H9 (cell line): Measurements from ENCODE around the gene KRTCAP2. TPM values are rescaled to one million over a fixed set of nuclear protein-coding genes. Genes with fewer than 3 reads are reported as not detected.

Experiments used
- DNase-seq: peaks from one replicate; pipeline ENCODE4 v3.0.0-alpha.2; 2017
- H2AFZ ChIP-seq: one replicate; pipeline ENCODE4 v1.6.1; 2013; ENCODE audit warnings: mild to moderate bottlenecking, low read length, control low read depth, moderate library complexity
- H2AK5ac ChIP-seq: 2 replicates; pipeline ENCODE4 v1.6.1; 2013; ENCODE audit warnings: low read length, control low read depth, mixed read lengths; ENCODE audit not compliant: insufficient read length
- H2BK120ac ChIP-seq: one replicate; pipeline ENCODE4 v1.6.1; 2013; ENCODE audit warnings: low read depth, mild to moderate bottlenecking, low read length, control low read depth, inconsistent platforms; ENCODE audit not compliant: poor library complexity, severe bottlenecking
- H2BK12ac ChIP-seq: 2 replicates; pipeline ENCODE4 v1.6.1; 2013; ENCODE audit warnings: low read length, control low read depth, mixed read lengths, low read depth; ENCODE audit not compliant: insufficient read length
- H2BK15ac ChIP-seq: 2 replicates; pipeline ENCODE4 v1.6.1; 2013; ENCODE audit warnings: low read depth, low read length, control low read depth
- H2BK20ac ChIP-seq: one replicate; pipeline ENCODE4 v1.6.1; 2013; ENCODE audit warnings: low read depth, mild to moderate bottlenecking, low read length, control low read depth, inconsistent platforms; ENCODE audit not compliant: poor library complexity, severe bottlenecking
- H2BK5ac ChIP-seq: 2 replicates; pipeline ENCODE4 v1.6.1; 2013; ENCODE audit warnings: low read length, control low read depth, mixed read lengths; ENCODE audit not compliant: insufficient read length
- H3K14ac ChIP-seq: 2 replicates; pipeline ENCODE4 v1.6.1; 2013; ENCODE audit warnings: low read length, control low read depth; ENCODE audit not compliant: insufficient read depth
- H3K18ac ChIP-seq: 2 replicates; pipeline ENCODE4 v1.6.1; 2013; ENCODE audit warnings: low read depth, mild to moderate bottlenecking, mixed read lengths, low read length, control low read depth; ENCODE audit not compliant: insufficient read length
- H3K23ac ChIP-seq: 2 replicates; pipeline ENCODE4 v1.6.1; 2013; ENCODE audit warnings: low read length, control low read depth, mixed read lengths, low read depth; ENCODE audit not compliant: insufficient read length
- H3K23me2 ChIP-seq: 2 replicates; pipeline ENCODE4 v1.6.1; 2013; ENCODE audit warnings: low read depth, mild to moderate bottlenecking, mixed read lengths, low read length, control low read depth; ENCODE audit not compliant: insufficient read length, poor library complexity, severe bottlenecking
- H3K27ac ChIP-seq: 2 replicates; pipeline ENCODE4 v1.5.1; 2013; ENCODE audit warnings: low read length, control low read depth, mixed read lengths, low read depth; ENCODE audit not compliant: insufficient read length
- H3K27me3 ChIP-seq: 2 replicates; pipeline ENCODE4 v1.6.1; 2013; ENCODE audit warnings: low read length, control low read depth, inconsistent platforms; ENCODE audit not compliant: insufficient read depth
- H3K4ac ChIP-seq: 2 replicates; pipeline ENCODE4 v1.6.1; 2013; ENCODE audit warnings: low read depth, mild to moderate bottlenecking, control low read depth, inconsistent platforms, low read length, moderate library complexity
- H3K4me1 ChIP-seq: 2 replicates; pipeline ENCODE4 v1.6.1; 2013; ENCODE audit warnings: low read length, control low read depth, inconsistent platforms; ENCODE audit not compliant: insufficient read depth
- H3K4me2 ChIP-seq: 2 replicates; pipeline ENCODE4 v1.6.1; 2013; ENCODE audit warnings: low read length, control low read depth, mixed read lengths; ENCODE audit not compliant: insufficient read length, insufficient read depth
- H3K56ac ChIP-seq: 2 replicates; pipeline ENCODE4 v1.6.1; 2013; ENCODE audit warnings: low read depth, mild to moderate bottlenecking, mixed read lengths, low read length, control low read depth; ENCODE audit not compliant: insufficient read length
- H3K79me1 ChIP-seq: 2 replicates; pipeline ENCODE4 v1.6.1; 2013; ENCODE audit warnings: low read depth, mild to moderate bottlenecking, moderate library complexity, low read length, control low read depth, inconsistent platforms; ENCODE audit not compliant: insufficient read depth, poor library complexity, severe bottlenecking
- H3K79me2 ChIP-seq: 2 replicates; pipeline ENCODE4 v1.6.1; 2013; ENCODE audit warnings: low read length, control low read depth, inconsistent platforms; ENCODE audit not compliant: insufficient read depth
- H3K9ac ChIP-seq: 2 replicates; pipeline ENCODE4 v1.6.1; 2013; ENCODE audit warnings: low read length, control low read depth, mixed read lengths; ENCODE audit not compliant: insufficient read length; ENCODE audit errors: extremely low read depth
- H3K9me3 ChIP-seq: one replicate; pipeline ENCODE4 v1.6.1; 2013; ENCODE audit warnings: low read depth, low read length, inconsistent platforms; ENCODE audit not compliant: control insufficient read depth
- H3T11ph ChIP-seq: one replicate; pipeline ENCODE4 v1.6.1; 2013; ENCODE audit warnings: mild to moderate bottlenecking, low read length, control low read depth, inconsistent platforms
- H4K20me1 ChIP-seq: one replicate; pipeline ENCODE4 v1.6.1; 2013; ENCODE audit not compliant: control insufficient read depth, insufficient read length, insufficient read depth
- H4K5ac ChIP-seq: 2 replicates; pipeline ENCODE4 v1.6.1; 2013; ENCODE audit warnings: low read depth, mild to moderate bottlenecking, mixed read lengths, low read length, control low read depth; ENCODE audit not compliant: insufficient read length
- H4K8ac ChIP-seq: replicated peaks from 2 replicates; pipeline ENCODE4 v1.6.1; 2013; ENCODE audit warnings: low read length, control low read depth, mixed read lengths, low read depth; ENCODE audit not compliant: insufficient read length
- H4K91ac ChIP-seq: 2 replicates; pipeline ENCODE4 v1.6.1; 2013; ENCODE audit warnings: low read depth, mild to moderate bottlenecking, moderate library complexity, mixed read lengths, low read length, control low read depth; ENCODE audit not compliant: insufficient read length
- H3K27ac Mint-ChIP-seq, 3 experiments: 2 replicates in 2 of 3; 3 replicates in 1 of 3; pipeline ENCODE4 v1.8.0; 2020 to 2021; ENCODE audit warnings: mixed read lengths in 3 of 3, mild to moderate bottlenecking in 1 of 3, moderate library complexity in 1 of 3
- H3K27me3 Mint-ChIP-seq: 2 replicates; pipeline ENCODE4 v1.8.0; 2021; ENCODE audit warnings: low read depth, mild to moderate bottlenecking, moderate library complexity, mixed read lengths
- H3K36me3 Mint-ChIP-seq, 3 experiments: 2 replicates in 2 of 3; 3 replicates in 1 of 3; pipeline ENCODE4 v1.8.0; 2020 to 2021; ENCODE audit warnings: low read depth in 3 of 3, mixed read lengths in 3 of 3; ENCODE audit not compliant: insufficient read depth in 1 of 3
- H3K4me1 Mint-ChIP-seq, 2 experiments: 2 replicates each; pipeline ENCODE4 v1.8.0; 2020; ENCODE audit warnings: mixed read lengths in 2 of 2
- H3K4me3 Mint-ChIP-seq, 2 experiments: 2 replicates in 1 of 2; 3 replicates in 1 of 2; pipeline ENCODE4 v1.8.0; 2020 to 2021; ENCODE audit warnings: mild to moderate bottlenecking in 2 of 2, mixed read lengths in 2 of 2, moderate library complexity in 1 of 2
- H3K9me3 Mint-ChIP-seq, 2 experiments: 2 replicates in 1 of 2; 3 replicates in 1 of 2; pipeline ENCODE4 v1.8.0; 2020; ENCODE audit warnings: mild to moderate bottlenecking in 2 of 2, mixed read lengths in 2 of 2, moderate library complexity in 1 of 2
- CTCF ChIP-seq: fragments of 200-600 bp; sonication (generic); conservative IDR thresholded peaks from 3 replicates; pipeline ENCODE4 v1.8.0; 2021; ENCODE audit warnings: antibody characterized with exemption, mild to moderate bottlenecking
- WGBS: extraction: QIAGEN DNeasy Blood & Tissue Kit; methylation state at CpG from one replicate; pipeline ENCODE4 v1.1.7; 2013; ENCODE audit warnings: missing lambda C conversion rate, low lambda C conversion rate, mixed read lengths; ENCODE audit not compliant: insufficient read length; ENCODE audit errors: extremely low coverage; 5-methylcytosine and 5-hydroxymethylcytosine counted together
- total RNA-seq: library from RNA; stranded (reverse); gene quantifications from 2 replicates; pipeline ENCODE4 v1.2.1, GENCODE V29; 2021

The KRTCAP2 gene
- total RNA-seq, 1 experiment from 2014 or later, result 149 TPM

DNA sequence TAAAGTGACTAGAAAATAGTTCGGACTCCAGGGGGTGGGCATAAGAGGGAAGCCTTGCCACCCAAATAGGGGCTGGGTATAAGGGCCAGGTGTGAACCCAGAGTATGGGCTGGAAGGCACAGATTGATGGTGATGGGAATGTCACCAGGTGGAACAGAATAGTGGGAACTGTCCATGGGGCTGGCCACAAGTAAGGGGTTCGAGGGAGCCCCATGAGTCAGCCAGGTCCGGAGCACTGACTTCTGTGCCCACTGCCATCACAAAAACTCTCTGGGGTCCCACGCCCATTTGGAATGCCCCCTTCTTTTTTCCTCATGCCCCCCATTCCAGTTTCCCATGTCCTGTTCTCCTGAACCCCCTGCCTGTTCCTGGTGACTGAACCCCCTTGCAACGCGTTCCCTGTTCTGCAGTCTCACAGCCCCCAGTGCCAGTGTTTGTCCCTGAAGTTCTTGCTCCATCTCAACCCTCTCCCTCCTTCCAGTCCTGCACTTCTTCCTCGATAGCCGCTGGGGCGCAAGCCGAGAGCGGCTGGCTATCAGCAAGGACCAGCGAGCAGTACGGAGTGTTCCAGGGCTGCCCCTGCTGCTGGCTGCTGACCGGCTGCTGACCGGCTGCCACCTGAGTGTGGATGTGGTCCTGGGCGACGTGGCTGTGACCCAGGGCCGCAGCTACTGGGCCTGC lies 8.4 kb upstream of the KRTCAP2 start:
- Histone ChIP-seq H2AFZ (no peak overlapping the region), H3K4ac (no peak overlapping the region), H3K27me3 (no peaks in the 10 kb centered on the region), H2BK120ac (no peak overlapping the region), H3T11ph (no peak overlapping the region), H4K5ac (no peak overlapping the region), H3K27ac (no peak overlapping the region), H3K23ac (no peak overlapping the region), H3K4me1 (peaks cover under 1% of the 10 kb centered on the region), H2BK12ac (no peak overlapping the region), H3K23me2 (no peaks in the 10 kb centered on the region), H4K8ac (no peak overlapping the region), H4K91ac (no peak overlapping the region), H2BK5ac (no peak overlapping the region), H3K4me2 (no peak overlapping the region), H2BK20ac (no peak overlapping the region), H3K79me1 (no peaks in the 10 kb centered on the region), H2BK15ac (no peak overlapping the region), H2AK5ac (no peak overlapping the region), H3K79me2 (no peaks in the 10 kb centered on the region), H3K9me3 (no peaks in the 10 kb centered on the region), H4K20me1 (no peaks in the 10 kb centered on the region), H3K9ac (no peak overlapping the region), H3K18ac (no peak overlapping the region), H3K14ac (no peak overlapping the region), H3K56ac (no peak overlapping the region)
- Mint-ChIP-seq H3K9me3 (no peaks in the 10 kb centered on the region), H3K36me3 (peaks cover 38 to 69% (median 58%) of the 10 kb centered on the region in 3 experiments), H3K4me1 (peaks cover 9 to 18% of the 10 kb centered on the region in 2 experiments), H3K4me3 (no peak overlapping the region; a peak in 1 of 5 replicates), H3K27ac (no peak overlapping the region; a peak in 1 of 7 replicates), H3K27me3 (no peaks in the 10 kb centered on the region; the same call in 1 of the 2 replicates)
- TF ChIP-seq CTCF, result no peak
- DNase-seq, result no peak
- no CpG with 5 or more reads among the region's 18 CpGs for WGBS
